Measurements from ENCODE around the gene SMIM14. TPM values are rescaled to one million over a fixed set of nuclear protein-coding genes. Genes with fewer than 3 reads are reported as not detected.

The SMIM14 gene
- total RNA-seq, 1 experiment from 2014 or later: 14.5 TPM

DNA sequence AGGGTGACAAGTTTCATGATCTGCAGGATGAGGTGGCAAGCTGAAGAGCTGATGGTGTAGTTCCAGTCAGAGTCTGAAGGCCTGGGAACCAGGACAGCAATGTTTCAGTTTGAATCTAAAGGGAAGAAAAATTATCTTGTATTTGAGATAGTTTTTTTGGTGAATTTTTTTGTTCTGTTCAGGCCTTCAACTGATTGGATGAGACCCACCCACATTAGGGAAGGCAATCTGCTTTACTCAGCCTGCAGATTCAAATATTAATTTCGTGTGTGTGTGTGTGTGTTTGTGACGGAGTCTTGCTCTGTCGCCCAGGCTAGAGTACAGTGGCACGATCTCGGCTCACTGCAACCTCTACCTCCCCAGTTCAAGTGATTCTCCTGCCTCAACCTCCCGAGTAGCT is 22.1 kb upstream of the SMIM14 start:
- Histone ChIP-seq H3K4me1 (ENCODE audit: insufficient read depth, low read length, poor library complexity, severe bottlenecking) (no peaks in the 10 kb centered on the region), H3K9me3 (ENCODE audit: low read depth, low read length, poor library complexity, severe bottlenecking) (no peaks in the 10 kb centered on the region), H3K27ac (ENCODE audit: low read depth, low read length, poor library complexity, severe bottlenecking) (no peak overlapping the region), H3K36me3 (ENCODE audit: insufficient read depth, low read length, poor library complexity, severe bottlenecking) (no peaks in the 10 kb centered on the region), H3K27me3 (replicated peaks; ENCODE audit: insufficient read depth, low read depth, low read length, poor library complexity) (no peaks in the 10 kb centered on the region), H3K4me3 (ENCODE audit: low read depth, low read length, poor library complexity, severe bottlenecking) (no peak overlapping the region)
- ChIA-PET CTCF (no interaction called here), POLR2A (ENCODE audit: low non-redundant PET) (no interaction called here)
- no peak for TF ChIP-seq EZH2 (IDR thresholded peaks at IDR 0.05; ENCODE audit: borderline replicate concordance, low read depth, low read length, poor library complexity, severe bottlenecking)
- TF ChIP-seq CTCF (conservative IDR thresholded peaks at IDR 0.05; ENCODE audit: low read depth, low read length): no peak
- intact Hi-C loops (cut with micrococcal nuclease; ENCODE audit: unreplicated experiment): no loop called here
- DNase-seq (ENCODE audit: low spot score): no peak
- no TSS peak for BruUV-seq (replicated peaks)

GRCh38 chr4:39660045-39660444 is 21.4 kb upstream of the SMIM14 start:
- BruUV-seq (replicated peaks): no TSS peak
- Histone ChIP-seq H3K9me3 (ENCODE audit: low read depth, low read length, poor library complexity, severe bottlenecking) (no peaks in the 10 kb centered on the region), H3K36me3 (ENCODE audit: insufficient read depth, low read length, poor library complexity, severe bottlenecking) (no peaks in the 10 kb centered on the region), H3K27ac (ENCODE audit: low read depth, low read length, poor library complexity, severe bottlenecking) (no peak overlapping the region), H3K27me3 (replicated peaks; ENCODE audit: insufficient read depth, low read depth, low read length, poor library complexity) (no peaks in the 10 kb centered on the region), H3K4me1 (ENCODE audit: insufficient read depth, low read length, poor library complexity, severe bottlenecking) (no peaks in the 10 kb centered on the region), H3K4me3 (ENCODE audit: low read depth, low read length, poor library complexity, severe bottlenecking) (no peak overlapping the region)
- ChIA-PET POLR2A (ENCODE audit: low non-redundant PET) (no interaction called here), CTCF (no interaction called here)
- no peak for TF ChIP-seq EZH2 (IDR thresholded peaks at IDR 0.05; ENCODE audit: borderline replicate concordance, low read depth, low read length, poor library complexity, severe bottlenecking)
- no peak for TF ChIP-seq CTCF (conservative IDR thresholded peaks at IDR 0.05; ENCODE audit: low read depth, low read length)
- intact Hi-C loops (cut with micrococcal nuclease; ENCODE audit: unreplicated experiment): no loop called here
- DNase-seq (ENCODE audit: low spot score): no peak

GRCh38 chr4:39658756-39659155 is 20.1 kb upstream of the SMIM14 start:
- Histone ChIP-seq H3K9me3 (ENCODE audit: low read depth, low read length, poor library complexity, severe bottlenecking) (no peaks in the 10 kb centered on the region), H3K27ac (ENCODE audit: low read depth, low read length, poor library complexity, severe bottlenecking) (no peak overlapping the region), H3K36me3 (ENCODE audit: insufficient read depth, low read length, poor library complexity, severe bottlenecking) (no peaks in the 10 kb centered on the region), H3K4me1 (ENCODE audit: insufficient read depth, low read length, poor library complexity, severe bottlenecking) (no peaks in the 10 kb centered on the region), H3K27me3 (replicated peaks; ENCODE audit: insufficient read depth, low read depth, low read length, poor library complexity) (no peaks in the 10 kb centered on the region), H3K4me3 (ENCODE audit: low read depth, low read length, poor library complexity, severe bottlenecking) (no peak overlapping the region)
- ChIA-PET CTCF (no interaction called here), POLR2A (ENCODE audit: low non-redundant PET) (no interaction called here)
- intact Hi-C loops (cut with micrococcal nuclease; ENCODE audit: unreplicated experiment): no loop called here
- TF ChIP-seq EZH2 (IDR thresholded peaks at IDR 0.05; ENCODE audit: borderline replicate concordance, low read depth, low read length, poor library complexity, severe bottlenecking) (no peak), CTCF (conservative IDR thresholded peaks at IDR 0.05; ENCODE audit: low read depth, low read length) (no peak)
- BruUV-seq (replicated peaks): no TSS peak
- DNase-seq (ENCODE audit: low spot score): no peak
